HG03066 (cell line): Measurements from ENCODE around the gene ASPHD2.
"Not testable (repeated sequence)": the region's sequence is repeated elsewhere in the genome, so short reads cannot be mapped to it uniquely, and the experiment has no call there.

Source experiments
- ATAC-seq: cut with Tn5 transposase; IDR thresholded peaks from one replicate; pipeline ENCODE4 v1.9.1; 2021; ENCODE audit warnings: low read depth; ENCODE audit not compliant: unreplicated experiment

ASPHD2 gene

DNA sequence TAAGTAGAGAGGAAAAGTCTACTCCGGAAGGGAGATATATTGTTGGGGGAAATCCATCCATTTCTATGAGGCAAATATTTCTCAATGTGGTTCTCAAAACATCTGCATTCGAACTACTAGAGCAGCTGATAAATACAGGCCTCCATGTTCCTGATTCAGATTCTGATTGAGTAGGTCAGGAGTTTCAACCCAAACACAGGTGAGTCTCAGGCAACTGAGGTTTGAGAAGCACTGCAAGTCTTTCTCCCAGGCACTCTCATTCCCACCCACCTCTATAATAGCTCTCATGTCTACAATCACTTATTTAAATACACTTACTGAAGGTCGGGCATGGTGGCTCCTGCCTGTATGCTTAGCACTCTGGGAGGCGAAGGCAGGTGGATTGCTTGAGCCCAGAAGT, 14.7 kb upstream of the ASPHD2 start:
- ATAC-seq: no peak

DNA sequence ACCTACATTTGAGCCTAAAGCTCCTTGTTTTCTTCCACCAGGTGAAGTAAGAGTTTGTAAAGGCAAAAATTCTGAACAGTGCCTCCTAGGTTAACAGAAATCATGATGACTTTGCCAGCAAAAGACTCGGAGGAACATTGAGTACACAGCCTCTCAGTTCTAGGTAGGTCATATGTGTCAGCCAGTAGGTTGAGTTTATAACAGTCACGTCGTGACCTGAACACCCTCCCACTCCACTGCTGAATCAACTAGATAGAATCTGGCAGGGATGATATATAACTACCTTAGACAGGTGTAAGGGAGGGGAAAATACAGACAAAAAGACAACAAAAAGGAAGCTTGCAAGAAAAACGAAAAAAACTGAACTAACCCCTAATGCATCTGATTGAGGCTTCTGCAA, 12.8 kb upstream of the ASPHD2 start:
- no peak for ATAC-seq

DNA sequence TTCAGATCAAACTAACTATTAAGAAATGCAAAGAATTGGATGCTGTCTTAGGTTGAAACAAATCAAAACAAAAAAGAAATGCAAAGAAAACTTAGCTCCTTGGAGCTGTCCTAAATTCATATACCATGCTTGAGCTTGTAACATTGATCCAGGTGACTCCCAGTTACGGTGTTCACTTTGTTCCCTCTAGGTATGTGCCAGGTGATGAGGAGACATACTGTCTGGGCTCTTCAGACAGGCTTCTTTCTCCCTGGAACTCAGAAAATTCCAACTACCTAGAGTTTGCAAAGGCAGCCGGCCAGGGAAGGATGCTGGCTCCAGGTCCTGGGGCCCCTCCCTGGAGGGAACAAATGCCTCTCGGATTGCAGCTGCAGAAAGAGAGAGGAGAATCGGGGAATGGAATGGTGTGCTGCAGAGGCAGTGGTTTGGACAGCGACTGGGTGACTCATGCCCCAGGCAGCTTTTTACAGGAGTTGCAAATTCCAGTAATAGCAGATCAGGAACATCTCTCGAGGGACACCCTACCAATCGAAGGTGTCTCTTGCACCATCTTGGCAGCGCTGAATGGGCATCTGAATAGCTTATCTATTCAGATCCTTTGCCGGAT, 12.3 kb upstream of the ASPHD2 start:
- no peak for ATAC-seq

DNA sequence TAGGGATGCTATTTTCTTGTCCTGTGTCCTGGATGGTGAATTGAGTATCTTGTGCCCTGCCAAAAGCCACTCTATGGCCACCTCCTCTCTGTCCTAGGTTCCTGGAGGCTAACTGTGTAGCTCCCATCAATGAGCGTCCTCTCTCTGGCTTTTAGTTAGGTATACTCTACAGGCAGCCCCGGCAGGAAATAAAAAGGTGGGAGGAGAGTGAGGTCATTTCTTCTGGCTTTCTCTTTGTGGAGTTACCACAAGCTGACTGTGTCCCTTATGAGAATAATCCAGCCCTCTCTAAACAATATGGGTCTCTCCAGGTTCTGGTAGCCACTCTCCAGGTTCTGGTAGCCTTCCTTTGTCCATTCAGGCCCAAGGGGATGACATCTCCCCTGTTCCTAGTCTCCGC, 11.7 kb upstream of the ASPHD2 start:
- ATAC-seq: no peak

DNA sequence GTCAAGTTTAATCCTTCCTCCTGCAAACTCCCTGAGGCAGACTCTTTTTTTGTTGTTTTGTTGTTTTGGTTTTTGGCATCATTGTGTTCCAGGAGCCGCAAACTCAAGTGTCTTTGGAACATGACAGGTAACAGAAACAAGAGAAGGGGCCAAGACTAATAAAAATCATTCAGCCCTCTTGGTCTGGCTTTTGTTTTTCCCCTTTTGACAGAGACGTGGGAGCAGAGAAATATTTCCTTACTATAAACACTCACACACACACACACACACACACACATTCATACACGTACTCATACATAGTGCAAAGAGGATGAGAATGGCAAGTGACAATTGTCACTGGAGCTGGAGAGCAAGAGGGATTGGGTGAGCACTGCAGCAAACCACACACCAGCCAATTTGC, 10.4 kb upstream of the ASPHD2 start:
- no peak for ATAC-seq

DNA sequence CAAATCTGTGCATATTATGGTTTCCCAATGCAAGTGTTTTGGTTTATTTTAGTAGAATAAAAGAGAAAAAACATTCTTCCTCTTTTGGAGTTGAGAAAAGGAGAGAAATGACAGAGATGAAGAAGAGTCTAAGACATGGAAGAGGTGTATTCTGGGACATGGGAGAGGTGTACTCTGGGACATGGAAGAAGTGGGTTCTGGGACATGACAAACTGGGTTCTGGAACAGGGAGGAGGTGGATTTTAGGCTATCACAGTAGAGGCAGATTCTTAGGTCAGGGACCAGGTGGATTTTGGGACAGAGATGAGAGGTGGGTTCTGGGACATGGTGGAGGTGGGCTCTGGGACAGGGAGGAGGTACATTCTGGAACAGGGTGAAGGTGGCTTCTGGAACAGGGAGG, 2.1 kb upstream of the ASPHD2 start:
- no peak for ATAC-seq

DNA sequence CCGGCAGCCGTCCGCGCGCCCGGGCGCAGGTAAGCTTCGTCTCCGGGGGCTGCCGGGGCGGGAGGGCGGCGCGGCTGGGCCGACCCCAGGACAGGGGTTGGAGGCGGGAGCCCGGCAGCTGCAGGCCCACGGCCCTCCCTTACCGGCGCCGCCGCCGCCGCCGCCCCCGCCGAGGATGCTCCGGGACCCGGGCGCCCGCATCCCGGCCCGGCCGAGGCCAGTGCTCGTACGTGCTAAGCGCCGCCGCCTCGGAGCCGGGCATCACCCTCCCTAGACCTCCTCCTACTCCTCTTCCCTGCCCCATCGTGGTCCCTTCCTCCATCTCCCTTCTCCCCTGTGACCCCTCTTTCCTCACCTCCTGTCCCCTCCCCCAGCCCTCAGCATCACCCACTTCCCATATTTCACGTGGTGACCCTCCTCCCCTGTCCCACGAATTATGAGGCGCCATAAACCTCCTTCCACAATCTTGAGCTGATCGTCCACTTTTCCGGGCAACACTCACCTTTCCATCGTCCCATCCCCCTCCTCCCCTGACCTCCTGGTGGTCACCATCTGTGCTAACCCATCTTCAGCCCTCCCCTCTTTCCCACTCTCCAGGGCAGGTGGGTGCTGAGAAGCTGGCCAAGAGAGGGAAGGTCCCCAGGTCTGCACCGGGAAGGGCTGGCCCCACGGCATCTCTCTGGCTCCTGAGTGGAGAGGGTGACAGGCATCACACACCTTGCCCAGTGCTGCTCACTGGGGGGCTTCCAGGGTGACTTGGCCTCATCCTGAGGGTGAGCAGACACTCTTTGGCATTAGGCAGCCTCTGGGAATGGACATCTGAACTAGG, 612 bp downstream of the ASPHD2 start:
- no peak for ATAC-seq

DNA sequence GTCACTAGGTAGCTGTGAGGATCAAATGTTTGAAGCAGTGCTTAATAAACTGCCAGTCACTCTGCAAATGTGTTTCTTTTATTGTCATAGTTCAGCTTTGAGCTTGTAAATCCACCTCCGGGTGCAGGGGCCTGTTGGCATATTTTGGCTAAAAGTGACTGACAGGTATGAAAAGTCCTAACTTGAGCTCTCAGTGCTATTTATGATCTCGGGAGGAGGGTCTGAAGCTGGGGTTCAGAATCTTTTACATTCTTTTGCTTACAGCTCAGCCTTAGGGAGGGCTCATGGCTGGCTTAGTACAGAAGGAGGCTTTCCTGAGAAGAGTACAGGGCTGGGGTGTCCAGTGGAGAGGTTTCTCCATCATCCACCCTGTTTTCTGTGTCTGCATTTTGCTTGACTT, 1.5 kb downstream of the ASPHD2 start:
- no peak for ATAC-seq

DNA sequence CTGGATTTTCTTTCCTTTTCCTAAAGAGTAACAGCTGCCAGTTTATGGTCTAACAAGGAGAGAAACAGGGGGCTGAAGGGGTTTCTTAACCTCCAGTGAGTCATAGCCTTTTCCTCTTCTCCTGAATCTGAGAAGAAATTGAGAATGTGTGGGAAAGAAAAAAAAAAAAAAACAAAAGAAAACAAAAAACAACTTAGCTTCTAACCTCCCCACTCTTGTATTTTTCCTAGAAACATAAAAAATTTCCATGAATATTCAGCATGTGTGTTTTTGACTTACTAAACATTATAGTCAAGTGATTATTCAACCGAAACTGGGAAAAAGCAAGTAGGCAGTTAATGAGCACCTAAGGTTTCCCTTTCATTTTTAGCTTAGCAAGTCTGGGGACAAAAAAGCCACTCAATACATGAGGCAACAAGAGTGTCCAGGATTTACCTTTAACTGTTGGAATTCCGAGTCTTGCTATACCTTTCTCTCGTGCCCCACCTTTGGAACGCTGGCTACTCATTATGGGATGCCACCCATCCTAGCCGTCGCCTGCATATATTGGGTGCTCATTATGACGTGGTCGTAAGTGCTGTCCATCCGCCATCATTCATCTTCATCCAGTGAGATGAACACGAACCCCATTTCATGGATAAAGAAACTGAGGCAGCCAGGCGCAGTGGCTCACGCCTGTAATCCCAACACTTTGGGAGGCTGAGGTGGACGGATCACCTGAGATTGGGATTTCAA, 2.4 kb downstream of the ASPHD2 start:
- ATAC-seq: no peak

DNA sequence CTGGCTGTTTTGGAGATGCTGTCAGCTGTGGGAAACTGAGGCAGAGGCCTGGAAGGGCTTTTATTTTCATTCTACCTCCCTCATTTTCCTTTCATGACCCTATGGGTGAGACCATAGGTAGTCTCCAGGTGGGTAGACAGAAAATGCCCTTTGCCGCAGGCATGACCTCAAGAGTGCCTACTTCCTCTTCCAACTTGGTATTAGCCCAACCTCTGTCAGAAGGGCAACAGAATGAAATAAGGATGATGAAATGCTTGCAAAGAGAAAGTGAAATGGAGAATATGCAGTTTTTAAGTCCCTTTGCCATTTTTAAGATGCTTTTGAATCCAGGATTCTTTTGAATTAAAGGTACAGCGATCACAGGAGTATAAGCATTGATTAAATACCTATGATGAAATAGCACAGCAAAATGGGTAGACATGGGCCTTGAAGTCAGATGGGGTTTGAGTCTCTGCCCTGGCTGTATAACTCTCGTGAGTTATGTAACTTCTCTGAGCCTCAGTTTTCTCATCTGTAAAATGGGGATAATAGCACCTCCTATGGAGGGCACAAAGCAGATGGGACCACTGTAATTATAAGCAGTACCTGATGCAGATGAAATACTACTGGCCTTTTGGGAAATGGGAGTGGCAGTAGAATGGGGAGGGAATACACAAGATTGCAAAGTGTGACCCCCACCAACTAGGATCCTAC, 3.7 kb downstream of the ASPHD2 start:
- ATAC-seq: no peak

DNA sequence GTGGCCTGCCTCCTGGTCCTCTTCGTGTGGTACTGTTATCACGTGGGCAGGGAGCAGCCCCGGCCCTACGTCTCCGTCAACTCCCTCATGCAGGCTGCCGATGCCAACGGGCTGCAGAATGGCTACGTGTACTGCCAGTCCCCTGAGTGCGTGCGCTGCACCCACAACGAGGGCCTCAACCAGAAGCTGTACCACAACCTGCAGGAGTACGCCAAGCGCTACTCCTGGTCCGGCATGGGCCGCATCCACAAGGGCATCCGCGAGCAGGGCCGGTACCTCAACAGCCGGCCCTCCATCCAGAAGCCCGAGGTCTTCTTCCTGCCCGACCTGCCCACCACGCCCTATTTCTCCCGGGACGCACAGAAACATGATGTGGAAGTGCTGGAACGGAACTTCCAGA, 4.7 kb downstream of the ASPHD2 start:
- ATAC-seq: no peak

DNA sequence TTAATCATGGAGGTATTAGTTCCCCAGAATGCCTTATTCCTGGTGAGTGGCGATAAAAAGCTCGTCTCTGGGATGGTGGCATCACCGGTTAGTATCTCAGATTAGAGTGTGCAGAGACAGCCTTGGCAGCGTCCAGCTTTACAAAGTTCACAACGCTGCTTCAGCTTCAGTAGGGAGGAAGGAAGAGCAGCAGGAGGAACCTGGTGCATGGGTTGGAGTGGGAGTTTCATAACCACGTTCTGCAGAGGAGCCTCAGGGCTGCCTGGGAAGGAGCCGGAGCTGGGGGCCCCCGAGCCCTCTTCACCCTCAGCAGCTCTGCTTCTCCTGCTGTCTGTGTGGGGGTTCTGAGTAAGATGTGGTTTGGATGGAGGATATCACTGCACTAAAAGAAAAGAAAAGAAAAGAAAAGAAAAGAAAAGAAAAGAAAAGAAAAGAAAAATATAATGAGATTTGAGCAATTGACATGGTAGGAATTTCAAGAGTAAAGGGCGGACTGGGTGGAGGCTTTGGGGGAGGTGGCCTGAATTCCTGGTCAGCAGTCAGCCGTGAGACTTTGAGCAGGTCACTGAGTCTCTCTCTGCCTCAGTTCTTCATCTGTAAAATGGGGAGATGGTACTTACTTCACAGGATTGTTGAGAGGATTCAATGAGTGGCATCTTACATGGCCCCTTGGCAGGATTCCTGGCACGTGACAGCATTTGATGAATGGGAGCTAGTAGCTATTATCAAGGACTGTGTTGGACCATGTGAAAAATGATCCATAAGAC, 6.5 kb downstream of the ASPHD2 start:
- no peak for ATAC-seq

DNA sequence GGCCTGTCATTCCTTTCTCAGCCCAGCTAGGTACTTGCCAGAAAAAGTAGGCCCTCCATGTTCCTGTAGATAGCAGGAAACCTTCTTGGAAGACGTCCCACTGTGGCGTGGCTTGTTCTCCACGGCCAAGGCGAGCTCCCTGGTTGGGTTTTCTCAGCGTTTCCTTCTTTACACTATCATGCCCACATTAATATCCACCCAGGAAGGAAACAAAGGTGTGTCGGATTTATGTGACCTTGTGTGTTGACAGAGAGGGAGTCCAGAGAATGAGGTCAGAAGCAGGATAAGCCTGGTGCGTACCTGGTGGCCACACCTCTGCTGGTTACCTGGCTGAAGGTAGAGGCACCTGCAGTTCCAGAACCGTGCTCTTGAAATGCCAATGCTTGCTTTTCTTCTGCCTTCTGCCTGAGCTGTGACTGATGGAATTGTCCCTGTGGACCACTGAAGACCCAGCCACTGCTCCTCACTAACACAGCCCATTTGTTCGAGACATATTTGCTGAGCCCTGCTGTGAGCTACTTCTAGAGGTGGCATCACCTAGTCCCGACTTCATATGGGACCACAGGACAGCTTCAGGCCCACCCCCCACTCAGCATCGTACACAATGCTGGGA, 7.9 kb downstream of the ASPHD2 start:
- ATAC-seq: no peak

DNA sequence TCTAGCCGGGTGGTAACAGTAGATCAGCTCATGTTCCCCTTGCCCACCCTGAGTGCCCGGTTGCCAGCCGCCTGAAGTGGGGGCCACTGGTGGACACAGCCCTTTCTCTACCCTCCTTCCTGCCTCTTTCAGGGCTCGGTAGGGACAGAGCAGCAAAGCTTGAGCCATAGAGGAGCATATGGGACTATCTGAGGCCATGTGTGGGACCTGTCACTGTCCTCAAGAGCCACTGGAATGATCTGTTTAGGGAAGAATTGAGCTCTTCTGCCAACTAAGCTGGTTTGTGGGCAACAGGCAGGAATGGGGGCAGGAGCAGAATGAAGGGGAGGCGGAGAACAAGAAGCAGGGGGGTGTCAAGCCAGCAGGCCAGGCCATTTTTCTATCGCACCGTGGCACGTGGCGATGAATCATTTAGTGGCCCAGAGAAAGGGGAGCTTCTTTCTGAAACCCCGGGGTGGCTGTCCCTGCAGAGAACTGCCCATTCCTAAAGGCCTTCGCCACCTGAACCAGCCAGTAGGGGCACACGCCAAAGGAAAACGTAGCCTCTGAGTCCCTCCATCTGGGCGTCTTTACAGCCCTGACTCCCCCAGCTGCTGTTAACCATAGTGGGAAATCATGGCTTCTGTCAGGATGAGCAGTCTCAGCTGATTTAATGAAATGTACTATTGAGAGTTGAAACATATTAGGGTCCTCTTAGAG, 8.8 kb downstream of the ASPHD2 start:
- no peak for ATAC-seq

DNA sequence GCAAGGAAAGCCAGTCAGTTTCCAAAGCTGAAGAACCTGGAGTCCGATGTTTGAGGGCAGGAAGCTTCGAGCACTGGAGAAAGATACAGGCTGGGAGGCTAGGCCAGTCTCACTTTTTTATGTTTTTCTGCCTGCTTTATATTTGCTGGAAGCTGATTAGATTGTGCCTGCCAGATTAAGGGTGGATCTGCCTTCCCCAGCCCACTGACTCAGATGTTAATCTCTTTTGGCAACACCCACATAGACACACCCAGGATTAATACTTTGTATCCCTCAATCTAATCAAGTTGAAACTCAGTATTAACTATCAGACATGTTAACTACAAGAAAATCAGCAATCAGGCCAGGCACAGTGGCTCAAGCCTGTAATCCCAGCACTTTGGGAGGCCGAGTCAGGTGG, 9.7 kb downstream of the ASPHD2 start:
- not testable (repeated sequence) for ATAC-seq

DNA sequence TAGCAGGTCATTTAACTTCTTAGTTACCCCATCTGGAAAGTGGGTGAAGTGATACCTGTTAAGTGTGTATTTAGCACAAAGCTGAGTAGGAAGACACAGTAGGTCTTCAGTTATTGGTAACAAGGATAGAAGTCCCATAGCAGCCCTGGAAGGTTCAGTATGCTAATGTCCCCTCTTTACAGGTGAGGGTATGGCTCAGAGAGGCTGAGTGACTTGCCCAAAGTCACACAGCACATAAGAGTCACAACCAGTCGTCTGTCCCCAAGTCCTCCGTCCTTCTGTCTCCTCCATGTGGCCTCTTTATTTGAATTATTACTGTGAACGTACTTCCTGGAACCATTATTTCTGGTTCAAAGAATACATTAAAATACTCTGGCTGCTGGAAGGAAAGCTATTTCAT, 10.5 kb downstream of the ASPHD2 start:
- ATAC-seq: no peak

DNA sequence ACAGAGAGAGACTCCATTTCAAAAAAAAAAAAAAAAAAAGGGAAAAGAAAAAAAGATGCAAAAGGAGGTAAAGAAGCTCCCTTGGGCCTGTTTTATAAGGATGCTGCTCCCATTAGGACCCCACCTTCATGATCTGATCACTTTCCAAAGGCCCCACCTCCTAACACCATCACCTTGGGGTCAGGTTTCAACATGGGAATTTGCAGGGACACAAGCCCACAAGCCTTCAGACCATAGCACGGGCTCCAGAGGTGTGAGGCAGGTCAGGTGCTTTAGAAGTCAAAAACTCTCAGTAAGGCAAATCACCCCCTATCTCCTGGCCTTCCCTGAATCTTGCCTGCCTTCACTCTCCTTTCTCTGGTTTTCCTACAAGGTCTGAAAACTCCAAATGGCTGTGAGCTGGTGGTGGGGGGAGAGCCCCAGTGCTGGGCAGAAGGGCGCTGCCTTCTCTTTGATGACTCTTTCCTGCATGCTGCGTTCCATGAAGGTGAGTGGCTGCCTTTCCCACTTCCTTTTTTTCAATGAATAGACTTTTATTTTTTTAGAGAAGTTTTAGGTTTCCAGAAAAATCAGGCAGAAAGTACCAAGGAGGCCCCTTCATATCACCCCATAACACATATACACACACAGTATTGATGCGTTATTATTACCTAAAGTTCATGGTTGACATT, 13.2 kb downstream of the ASPHD2 start:
- ATAC-seq: no peak

DNA sequence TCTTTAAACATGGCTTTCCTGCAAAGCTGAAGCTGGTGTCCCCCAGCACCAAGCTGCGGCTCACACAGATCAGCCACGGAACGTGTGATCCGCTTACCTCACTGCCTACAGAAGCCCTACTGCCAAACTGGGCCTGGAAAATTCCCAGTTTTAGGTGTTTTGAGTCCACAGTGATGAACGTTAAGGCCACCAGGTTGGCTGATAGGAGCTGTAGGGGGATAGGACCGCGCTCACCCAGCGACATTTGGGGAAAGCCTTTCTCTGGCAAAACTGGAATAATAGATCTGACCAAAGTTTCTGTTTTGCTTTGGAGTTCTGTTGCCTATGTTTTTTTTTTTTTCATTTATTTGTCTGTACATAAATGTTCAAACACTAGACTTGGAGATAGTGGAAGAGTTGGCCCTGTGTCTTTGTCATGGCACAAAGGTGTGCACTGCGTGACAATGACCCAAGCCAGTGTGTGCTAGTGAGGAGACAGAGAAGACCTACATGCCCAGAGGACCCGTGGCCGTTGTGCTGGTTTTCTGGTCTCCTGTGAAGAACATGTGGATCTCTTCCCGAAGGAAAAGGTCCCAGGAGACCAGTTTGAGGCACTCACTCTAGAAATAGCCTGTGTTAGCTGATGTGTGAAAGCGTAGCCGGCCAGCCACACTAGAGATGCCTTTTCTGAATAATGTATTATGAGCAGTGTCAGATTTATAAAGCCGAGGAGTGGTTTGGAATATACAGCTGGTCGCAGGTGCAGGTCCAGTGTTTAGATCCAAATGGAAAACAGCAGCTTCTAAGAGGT, 15.0 kb downstream of the ASPHD2 start:
- no peak for ATAC-seq
